ENCODE data around the gene LRMDA.

GRCh38 chr10:75425291-75426079 is 5.9 kb upstream of the LRMDA start:
- TF ChIP-seq CTCF (IDR thresholded peaks at IDR 0.05 in 2 of 3, conservative IDR thresholded peaks at IDR 0.05 in 1 of 3; ENCODE audit: borderline replicate concordance in 1 of 3, insufficient read depth in 1 of 3, low read depth in 2 of 3, low read length in 2 of 3): no peak
- no peak for TF ChIP-seq EZH2phosphoT487 (IDR thresholded peaks at IDR 0.05; ENCODE audit: borderline replicate concordance)
- no peak for TF ChIP-seq EZH2 (IDR thresholded peaks at IDR 0.05)
- no peak for TF ChIP-seq POLR2AphosphoS5 (IDR thresholded peaks at IDR 0.05; ENCODE audit: low read depth, low read length)
- TF ChIP-seq POLR2A (IDR thresholded peaks at IDR 0.05; ENCODE audit: borderline replicate concordance, extremely low read depth, insufficient read depth, insufficient read length): no peak
- no peak for TF ChIP-seq RAD21 (IDR thresholded peaks at IDR 0.05; ENCODE audit: low read depth)

Data from HCT116 (cell line).